Activated effector memory CD4-positive, alpha-beta T cell treated with Interleukin-2 at 50 U/mL for 16 hours (primary cell): Measurements from ENCODE around the gene APOBEC3A.
"Not testable (repeated sequence)": the region's sequence is repeated elsewhere in the genome, so short reads cannot be mapped to it uniquely, and the experiment has no call there.

ENCODE experiments used
- DNase-seq: peaks from one replicate; pipeline ENCODE4 v3.0.0-alpha.2; 2020

The APOBEC3A gene

GRCh38 chr22:38943882-38944281, 13.5 kb upstream of the APOBEC3A start:
- no peak for DNase-seq

DNA sequence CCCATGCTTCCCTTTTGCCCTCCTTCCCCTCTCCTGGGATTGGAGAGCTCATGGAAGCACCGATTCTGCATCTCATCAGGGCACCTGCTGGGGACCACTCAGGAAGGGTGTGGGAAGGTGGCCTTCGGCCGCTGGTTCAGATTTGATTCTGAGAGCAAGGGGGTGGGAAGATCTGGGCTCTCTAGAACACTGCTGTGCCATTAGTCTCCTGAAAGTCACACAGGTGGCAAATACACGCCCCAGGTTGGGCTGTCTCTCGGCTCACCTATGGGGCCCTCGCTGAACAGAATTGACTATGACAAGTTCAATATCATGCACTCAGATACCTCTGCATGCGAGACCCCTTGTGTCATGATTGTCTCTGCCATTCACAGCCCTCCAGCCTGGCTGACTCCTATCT, 12.8 kb upstream of the APOBEC3A start:
- no peak for DNase-seq

DNA sequence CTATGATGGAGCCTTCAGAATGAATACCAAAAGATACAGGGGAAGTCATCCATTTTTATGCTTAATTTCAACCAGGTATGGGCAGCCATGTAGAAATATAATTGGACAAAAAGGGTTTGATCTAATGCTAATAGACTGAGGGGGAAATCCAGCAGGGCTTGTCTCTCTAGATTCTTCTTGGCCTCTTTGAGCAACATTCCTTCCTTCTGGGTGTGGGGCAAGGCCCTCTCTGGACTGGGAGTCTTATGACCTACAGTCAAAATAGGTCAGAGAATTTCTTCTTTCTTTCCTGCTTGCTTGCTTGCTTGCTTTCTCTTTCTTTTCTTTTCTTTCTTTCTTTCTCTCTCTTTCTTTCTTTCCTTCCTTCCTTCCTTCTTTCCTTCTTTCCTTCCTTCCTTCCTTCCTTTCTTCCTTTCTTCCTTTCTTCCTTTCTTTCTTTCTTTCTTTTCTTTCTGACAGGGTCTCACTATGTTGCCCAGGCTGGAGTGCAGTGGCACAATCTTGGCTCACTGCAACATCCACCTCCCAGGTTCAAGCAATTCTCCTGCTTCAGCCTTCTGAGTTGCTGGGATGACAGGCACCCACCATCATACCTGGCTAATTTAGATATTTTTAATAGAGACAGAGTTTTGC, 11.6 kb upstream of the APOBEC3A start:
- not testable (repeated sequence) for DNase-seq

GRCh38 chr22:38946771-38947170, 10.6 kb upstream of the APOBEC3A start:
- DNase-seq, result no peak

GRCh38 chr22:38947321-38948140, 9.9 kb upstream of the APOBEC3A start:
- DNase-seq, result no peak

GRCh38 chr22:38948181-38948940, 9.0 kb upstream of the APOBEC3A start:
- no peak for DNase-seq

- no peak for DNase-seq
Observed at GRCh38 chr22:38949889-38950405, 7.5 kb upstream of the APOBEC3A start.

DNA sequence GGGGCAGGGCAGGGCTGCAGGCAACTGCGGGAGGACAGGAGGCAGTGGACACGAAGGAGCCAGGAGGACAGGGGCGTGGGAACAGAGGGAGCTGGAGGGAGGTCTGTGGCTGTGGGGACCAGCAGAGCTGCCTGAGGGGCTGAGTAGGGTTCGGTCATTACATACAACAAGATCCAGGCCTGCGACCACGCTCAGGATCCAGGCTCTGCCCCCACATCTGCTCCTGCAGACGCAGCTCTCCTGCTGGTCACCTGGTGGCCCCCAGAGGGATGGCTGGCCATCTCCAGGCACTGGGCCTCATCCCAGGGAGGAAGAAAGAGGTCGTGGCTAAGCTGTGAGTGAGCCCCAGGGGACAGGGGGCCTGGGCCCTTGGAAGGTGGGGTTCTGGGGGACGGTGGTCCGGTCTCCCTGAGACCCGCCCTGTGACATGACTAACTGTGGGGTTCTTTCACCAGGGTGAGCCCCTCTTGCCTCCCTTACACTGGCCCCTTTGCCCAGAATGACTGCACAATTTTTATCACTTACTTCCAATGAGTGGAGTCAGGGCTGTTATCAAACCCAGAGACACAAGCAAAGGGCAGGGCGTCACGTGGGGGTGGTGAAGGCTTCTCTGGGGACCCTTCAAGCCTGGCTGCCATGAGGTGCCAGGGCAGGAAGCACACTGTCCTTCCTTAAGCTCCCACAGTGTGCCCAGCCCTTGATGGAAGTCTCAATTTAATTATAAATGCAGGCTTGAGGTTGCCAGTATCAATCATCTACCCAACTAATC, 6.7 kb upstream of the APOBEC3A start:
- DNase-seq, result no peak

DNA sequence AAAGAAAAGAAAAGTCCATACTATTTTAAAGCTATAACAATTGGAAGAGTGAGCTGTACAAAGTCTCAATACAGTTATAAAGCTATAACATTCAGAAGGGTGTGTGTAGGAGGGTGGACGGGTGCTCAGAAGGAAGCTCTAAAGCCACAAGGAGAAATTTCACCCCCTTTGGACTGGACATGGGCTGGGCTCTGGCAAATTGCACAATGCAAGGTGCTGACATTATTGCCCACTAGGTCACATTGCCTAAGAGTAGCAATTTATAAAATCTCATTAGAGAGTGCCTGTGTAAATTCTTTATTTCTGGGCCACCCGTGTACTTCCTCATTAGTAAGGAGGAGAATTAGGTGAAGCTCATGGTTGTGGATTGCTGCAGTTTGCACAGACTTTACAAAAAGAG, 5.7 kb upstream of the APOBEC3A start:
- DNase-seq, result no peak

DNA sequence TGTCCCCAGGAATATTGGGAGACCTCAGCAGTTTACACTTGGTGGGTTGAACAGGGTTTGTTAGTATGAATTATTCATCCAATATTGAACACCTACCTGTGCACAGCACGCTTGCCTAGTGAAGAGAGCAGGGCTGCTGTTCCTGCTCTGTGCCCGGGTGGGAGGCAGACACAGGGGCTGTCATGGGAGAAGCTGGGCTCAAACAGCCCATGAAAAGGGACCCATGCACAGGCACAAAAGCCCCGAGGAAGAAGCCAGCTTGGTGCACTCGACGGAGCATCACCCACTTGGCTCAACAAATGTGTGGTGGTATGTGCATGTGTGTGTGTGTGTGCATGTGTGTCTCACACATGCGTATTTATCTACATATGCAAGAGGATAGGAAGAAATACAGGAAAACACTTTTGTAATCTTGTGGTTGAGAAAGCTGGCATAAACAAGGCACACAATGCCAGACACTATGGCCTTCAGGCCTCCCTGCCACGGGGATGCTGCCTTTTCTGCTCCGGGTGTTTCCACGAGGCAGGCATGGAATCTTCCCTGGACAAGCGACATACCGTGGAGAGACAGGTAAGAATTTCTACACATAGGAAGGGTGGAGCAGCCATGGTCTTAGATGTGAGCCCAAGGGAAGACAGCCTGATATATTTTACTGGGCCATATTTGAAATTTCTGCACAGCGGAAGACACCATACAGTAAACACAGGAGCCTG, 5.0 kb upstream of the APOBEC3A start:
- no peak for DNase-seq

DNA sequence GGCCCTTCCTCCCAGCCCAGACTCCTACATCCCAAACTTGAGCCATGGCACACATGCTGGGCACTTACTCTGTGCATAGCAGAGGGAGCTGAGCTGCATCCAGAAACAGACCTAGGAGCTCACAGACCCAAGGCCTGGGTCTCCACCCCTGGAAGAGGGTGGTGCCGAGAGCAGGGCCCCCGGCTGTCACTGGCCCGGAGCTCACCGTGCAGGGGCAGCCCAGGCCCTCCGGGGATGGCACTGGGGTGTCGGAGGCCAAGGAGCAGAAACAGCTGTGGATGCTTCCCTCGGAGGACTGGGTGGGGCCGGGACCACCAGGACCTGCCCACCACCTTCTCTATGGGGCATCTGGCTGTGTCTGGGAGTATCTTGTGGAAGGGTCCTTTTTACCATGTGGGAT, 4.3 kb upstream of the APOBEC3A start:
- DNase-seq, result no peak

- no peak for DNase-seq
Observed at GRCh38 chr22:38953577-38954413, 3.6 kb upstream of the APOBEC3A start.

DNA sequence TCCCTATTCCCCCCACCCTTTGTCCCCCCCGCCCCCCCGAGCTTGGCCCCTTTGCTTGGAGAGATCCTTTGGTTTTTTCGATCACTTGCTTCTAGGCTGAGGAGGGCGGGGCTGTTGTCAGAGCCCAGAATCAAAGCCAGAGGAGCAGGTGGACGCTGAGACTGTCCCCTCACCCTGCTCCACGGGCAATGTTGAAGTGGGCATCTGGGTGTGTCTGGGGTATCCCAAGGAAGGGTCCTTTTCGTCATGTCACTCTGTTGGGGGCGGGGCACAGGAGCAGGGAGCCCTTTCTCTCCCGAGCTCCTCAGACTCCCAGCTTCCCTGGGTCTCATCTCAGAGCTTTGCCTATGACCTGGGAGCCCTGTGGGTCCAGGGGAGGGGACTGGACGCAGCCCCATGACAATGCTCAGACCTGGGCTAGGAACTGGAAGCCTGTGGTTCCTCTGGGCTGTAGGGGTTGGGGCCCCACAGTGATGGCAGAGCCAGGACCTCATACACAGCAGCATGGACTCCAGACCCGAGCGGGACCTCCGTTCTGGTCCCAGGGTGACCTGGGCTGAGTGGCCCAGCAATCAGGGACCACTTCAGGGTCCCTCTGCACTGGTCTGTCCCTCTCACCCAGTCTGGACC, 2.9 kb upstream of the APOBEC3A start:
- no peak for DNase-seq

GRCh38 chr22:38955250-38955905, 2.0 kb upstream of the APOBEC3A start:
- DNase-seq, result no peak

DNA sequence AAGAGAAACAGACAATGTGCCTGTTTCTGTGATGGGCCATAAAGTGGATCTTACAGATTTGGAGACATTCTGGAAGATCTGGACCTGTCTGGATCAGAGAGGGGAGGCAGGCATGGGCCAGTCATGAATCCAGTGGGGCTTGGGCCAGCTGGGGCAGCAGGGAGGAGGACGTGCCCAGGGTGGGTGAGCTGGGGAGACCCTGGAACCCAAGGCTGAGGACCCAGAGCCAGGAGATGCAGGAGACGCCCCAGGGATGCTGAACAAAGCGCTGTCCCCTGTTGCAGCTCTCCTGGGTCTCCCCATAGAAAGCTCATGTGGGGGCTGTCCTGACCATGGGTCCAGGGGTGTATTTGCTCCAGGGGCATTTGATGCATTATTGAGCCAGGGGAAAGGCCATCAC, 1.5 kb upstream of the APOBEC3A start:
- no peak for DNase-seq

DNA sequence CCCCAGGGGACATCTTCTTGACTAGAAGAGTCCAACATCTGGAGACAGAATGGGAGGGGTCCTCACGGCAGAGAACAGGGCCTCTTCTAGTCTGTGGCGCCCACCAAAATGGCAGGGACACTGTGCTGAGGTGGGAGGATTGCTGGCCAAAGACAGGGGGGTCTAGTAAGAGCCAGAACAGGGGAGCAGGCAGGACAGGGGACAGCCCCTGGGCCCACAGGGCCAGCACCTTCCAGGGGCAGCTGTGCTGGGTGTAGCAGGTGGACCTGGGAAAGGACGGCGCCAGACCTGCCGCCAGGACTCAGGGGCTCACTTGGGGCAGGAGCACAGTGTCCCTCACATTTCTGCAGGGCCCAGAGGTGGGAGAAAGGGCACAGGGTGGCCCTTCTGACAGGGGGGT, 858 bp upstream of the APOBEC3A start:
- no peak for DNase-seq

DNA sequence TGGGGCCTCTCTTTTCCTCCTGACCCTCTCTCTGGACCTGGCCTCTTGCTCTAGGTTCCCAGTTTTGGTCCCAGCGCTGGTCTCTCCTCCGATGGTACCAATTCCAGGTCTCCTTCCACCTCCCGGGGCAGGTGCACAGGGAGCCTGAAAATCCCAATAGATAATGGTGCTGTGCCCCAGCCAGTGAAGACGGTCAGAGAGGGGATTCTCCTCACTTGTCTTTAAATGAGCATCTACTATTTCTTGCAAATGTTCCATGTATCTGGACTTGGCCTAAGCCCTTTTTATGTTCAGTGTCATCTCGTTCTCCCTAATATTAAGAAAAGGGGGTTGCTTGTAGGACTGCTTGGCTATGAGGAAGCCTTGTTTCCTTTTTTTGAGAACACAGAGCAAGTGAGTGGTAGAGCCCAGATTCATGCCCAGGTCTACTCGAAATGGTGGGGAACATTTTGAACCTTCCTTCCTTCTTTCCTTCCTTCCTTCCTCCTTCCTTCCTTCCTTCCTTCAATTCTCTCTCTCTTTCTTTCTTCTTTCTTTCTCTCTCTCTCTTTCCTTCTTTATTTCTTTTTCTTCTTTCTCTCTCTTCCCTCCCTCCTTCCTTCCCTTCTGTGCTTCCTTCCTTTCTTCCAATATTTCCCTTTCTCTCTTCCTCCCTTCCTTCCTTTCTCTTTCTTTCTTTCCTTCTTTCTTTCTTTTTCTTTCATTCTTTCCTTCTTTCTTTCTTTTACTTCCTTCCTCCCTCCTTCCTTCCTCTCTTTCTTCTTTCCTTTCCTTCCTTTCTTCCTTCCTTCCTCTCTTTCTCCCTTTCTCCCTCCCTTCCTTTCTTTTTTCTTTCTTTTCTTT, 620 bp downstream of the APOBEC3A start:
- DNase-seq, result no peak

DNA sequence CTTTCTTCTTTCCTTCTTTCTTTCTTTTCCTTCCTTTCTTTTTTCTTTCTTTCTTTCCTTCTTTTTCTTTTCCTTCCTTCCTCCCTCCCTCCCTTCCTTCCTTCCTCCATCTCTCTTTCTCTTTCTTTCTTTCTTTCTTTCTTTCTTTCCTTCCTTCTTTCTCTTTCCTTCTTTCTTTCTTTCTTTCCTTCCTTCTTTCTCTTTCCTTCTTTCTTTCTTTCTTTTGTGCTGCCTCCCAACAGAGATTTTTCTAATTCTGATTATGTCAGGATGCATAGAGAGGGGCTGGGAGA, 1.2 kb downstream of the APOBEC3A start:
- not testable (repeated sequence) for DNase-seq

DNA sequence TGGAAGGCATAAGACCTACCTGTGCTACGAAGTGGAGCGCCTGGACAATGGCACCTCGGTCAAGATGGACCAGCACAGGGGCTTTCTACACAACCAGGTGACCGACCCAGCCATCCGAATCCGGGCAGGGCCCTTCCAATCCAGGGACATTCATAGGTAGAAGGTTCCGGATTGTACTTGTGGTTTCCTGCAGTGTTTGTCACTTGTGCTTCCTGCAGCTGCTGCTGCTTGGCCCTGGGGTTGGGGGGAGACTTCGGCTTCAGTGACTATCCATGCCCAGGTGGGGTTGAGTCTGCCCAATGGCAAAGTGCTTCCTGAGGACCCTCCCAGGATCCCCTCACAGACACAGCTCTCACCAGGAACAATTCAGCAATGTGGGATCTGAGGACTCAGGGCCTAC, 2.2 kb downstream of the APOBEC3A start:
- no peak for DNase-seq
